ENCODE results near the gene CDK19. TPM values are rescaled to one million over a fixed set of nuclear protein-coding genes. Genes with fewer than 3 reads are reported as not detected.
A peak's percentile ranks its signal among the peaks of the same experiment; 100 is the strongest.

Gene CDK19
- polyA plus RNA-seq, 3 donors, result 31.8 to 36.4 (median 33.8) TPM

DNA sequence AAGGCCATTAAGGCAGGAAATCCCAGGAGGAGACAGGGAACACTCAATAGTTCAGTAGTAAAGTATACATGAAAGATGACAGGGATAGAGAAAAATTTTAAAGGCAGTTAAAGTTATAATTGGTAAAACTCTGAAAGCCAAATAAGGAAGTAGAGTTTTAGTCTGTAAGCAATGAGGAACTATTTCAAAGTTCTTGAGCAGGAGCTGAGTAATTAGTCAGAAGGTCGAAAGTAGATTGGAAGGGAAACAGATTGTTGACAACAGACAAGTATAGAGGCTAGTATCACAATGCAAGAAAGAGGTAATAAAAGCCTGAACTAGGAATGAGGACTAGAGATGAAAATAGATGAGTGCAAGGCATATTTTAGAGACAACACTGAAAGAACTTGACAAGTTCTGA, 150.3 kb downstream of the CDK19 start:
- no peak for DNase-seq

DNA sequence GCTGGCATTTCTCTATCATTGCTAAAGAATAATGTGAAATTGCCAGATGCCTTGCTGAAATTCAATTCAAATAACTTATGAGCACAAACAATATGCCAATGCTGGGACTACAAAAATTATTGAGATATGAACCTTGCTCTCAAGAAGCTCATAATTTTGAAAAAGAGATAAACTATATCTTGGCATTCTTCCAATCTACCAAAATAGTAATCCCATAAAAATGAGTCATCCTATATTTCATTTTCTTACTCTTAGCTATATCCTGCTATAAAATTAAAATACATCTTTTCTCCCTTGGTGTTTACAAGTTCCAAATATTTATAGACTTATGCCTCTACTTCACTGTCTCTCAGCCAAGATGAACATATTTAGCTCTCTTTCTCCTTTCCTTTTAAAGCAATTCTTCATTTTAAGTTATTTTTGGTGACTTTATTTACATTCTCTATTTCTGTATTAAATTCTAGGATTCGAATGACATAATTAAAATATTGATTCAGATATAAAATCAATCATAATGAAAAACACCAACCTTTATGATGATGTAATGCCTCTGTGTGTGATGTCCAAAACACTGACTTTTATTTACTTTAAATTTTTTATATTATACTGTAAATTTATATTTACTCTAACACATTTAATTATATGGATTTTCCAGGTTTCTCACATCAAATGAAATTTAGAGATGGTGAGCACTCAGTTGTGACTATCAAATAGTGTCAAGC, 152.6 kb downstream of the CDK19 start:
- no peak for DNase-seq

GRCh38 chr6:110661414-110661813, 153.9 kb downstream of the CDK19 start:
- no peak for DNase-seq

DNA sequence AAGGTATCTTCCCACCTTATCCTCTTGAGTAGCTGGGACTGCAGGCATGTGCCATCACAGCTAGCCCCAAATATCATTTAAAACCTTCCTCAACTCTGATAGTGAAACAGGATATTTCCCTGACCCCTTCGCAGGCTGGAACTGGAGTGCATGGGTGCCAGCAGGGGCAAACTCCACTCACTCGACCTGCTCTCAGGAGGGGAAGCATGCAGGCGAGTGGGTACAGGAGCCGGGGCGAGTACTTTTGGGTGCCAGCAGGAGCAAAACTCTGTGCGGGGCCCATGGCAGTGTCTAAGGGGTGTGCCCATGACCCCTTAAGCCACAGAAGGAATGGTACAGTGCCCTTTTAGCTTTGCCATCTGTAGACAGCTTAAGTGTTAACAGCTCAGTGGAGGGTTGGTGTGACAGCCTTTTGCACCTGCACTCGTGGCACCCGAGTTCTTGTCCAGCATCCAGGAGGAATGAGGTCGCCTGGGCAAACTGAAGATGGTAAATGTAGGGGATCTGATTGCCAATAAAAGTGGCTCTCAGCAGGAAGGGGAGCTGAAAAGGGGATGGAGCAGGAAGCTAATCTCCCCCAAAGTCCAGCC, 155.1 kb downstream of the CDK19 start:
- no peak for DNase-seq

DNA sequence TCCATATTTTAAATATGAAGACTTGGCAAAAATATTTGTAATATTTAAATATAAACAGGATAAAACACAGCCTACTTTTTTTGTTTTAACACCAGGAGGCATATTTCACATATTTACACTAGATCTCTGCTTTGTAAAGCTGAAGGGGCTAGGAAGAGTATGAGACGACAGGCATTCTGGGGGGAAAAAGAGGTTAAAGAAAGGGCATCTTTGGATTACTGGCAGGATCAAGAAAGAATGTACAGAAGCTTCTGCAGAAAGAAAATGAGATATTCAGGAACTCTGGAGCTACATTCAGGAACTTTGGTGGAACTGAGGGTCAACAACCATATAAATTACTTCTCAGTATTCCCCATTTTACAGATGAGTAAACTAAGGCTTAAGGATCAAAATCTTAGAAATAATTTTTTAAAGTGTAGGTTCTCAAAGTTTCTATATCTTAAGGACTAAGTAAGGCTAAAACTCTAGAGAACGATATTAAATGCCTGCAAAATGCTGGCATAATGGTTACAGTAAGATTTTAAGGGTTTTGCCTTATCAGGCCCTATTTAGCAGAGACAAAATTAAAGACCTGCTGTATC, 156.5 kb downstream of the CDK19 start:
- no peak for DNase-seq

- no peak for DNase-seq
These were observed 158.8 kb downstream of the CDK19 start for GRCh38 chr6:110656492-110656891.

GRCh38 chr6:110655821-110656220, 159.4 kb downstream of the CDK19 start:
- no peak for DNase-seq

- DNase-seq, result no peak
These were observed 161.0 kb downstream of the CDK19 start for GRCh38 chr6:110654096-110654820.

GRCh38 chr6:110653381-110653780, 161.9 kb downstream of the CDK19 start:
- DNase-seq, result peak; percentile 22

- no peak for DNase-seq
These were observed 162.7 kb downstream of the CDK19 start for GRCh38 chr6:110652520-110652919.

DNA sequence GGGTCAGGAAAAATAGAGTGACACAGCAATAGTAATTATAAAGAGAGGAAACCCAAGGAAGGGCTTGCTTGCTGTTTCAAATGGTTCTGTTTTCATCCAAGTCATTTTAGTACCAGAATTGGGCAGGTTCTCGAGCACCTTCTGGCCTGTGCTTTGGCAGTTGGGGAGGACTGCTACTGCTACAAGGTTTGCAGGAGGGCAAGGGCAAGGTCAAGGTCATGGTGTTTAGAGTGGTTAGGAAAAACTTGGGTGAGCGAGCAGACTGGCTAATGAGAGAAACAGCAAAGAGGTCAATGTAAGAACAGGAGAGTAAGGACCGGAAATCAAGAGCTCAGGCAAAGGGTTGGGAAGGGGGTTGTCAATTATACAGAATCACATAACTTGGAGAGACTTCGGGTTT, 164.5 kb downstream of the CDK19 start:
- DNase-seq, result no peak

GRCh38 chr6:110649704-110650103, 165.6 kb downstream of the CDK19 start:
- no peak for DNase-seq

GRCh38 chr6:110646951-110647910, 168.0 kb downstream of the CDK19 start:
- DNase-seq, result no peak

DNA sequence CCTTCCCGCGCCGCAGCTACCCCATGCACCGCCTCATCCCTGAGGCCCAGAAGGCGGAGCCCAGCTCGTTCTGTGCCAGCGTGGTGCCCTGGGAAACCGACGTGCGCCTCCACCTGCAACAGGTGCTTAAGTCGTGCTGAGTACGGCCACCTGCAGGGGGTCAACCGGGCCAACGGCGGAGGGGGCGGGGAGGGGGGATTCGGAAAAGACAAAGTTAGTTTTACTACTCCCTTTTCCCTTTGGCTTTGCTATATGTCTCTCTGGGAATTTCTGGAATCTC, 168.9 kb downstream of the CDK19 start:
- DNase-seq, result no peak

DNA sequence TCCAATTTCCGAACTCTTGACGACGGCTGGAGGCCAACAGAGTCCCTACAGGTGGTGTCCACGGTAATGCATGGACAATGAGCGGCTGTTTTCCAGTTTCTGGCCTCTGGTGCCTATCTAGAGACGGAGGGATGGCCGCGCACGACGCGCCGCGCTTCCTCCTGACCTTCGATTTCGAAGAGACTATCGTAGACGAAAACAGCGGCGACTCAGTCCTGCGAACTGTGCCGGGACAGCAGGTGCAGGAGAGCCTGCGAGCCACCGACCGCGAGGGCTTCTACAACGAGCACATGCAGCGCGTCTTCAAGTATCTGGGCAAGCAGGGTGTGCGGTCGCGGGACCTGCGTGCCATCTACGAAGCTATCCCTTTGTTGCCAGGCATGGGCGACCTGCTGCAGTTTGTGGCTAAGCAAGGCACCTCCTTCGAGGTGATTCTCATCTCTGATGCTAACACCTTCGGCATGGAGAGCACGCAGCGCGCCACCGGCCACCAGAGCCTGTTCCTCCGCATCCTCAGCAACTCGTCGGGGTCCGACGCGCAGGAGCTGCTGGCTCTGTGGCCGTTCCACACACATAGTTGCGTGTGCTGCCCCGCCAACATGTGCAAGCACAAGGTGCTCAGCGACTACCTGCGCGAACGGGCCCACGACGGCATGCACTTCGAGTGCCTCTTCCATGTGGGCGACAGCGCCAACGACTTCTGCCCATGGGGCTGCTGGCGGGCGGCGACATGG, 169.4 kb downstream of the CDK19 start:
- DNase-seq, result no peak

- DNase-seq, result no peak
These were observed 172.1 kb downstream of the CDK19 start for GRCh38 chr6:110643175-110643574.

GRCh38 chr6:110642711-110643110, 172.6 kb downstream of the CDK19 start:
- DNase-seq, result no peak

- DNase-seq, result no peak
These were observed 178.5 kb downstream of the CDK19 start for GRCh38 chr6:110636781-110637180.

DNA sequence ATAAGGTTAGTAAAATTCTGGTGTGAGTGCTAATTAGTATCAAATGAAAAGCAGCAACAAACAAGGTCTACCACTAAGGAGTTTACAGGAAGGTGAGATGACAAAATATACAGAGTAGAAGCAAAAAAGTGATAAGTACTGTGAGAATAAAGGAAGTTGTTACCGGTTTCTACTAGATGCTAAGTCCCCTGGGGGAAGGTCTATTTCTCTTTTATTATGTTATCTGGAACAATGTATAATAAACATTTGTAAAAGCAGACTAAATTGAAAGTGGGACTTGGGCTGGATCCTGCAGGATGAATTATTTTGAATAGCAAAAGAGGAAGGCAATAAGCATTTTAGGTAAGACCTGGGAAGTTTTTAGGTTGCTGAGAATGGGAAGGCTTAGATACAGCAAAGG, 180.2 kb downstream of the CDK19 start:
- no peak for DNase-seq

- no peak for DNase-seq
These were observed 181.5 kb downstream of the CDK19 start for GRCh38 chr6:110633731-110634213.

DNA sequence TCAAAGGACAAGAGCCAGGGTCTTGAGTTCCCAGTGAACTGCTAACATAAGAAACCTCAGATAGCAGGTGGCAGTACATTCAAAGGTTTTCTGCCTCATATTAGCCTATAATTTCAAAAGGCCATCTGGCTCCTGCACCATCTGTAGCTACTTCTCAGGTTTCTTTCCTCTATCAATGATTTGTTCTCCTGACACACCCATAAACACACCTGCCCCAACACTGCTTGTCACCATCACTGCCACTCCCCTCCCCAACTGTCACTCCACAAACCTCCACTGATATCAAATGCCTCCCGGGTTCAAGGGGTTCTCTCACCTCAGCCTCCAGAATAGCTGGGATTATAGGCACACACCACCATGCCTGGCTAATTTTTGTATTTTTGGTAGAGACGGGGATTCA, 186.1 kb downstream of the CDK19 start:
- DNase-seq, result no peak

Data from renal pelvis (tissue), 4 donors.